Thymus (tissue), 11 donors: ENCODE measurements around the gene ERBB4. TPM values are rescaled to one million over a fixed set of nuclear protein-coding genes. Genes with fewer than 3 reads are reported as not detected.

Source experiments
- DNase-seq, 9 donors: peaks; one replicate each; pipeline ENCODE4 v3.0.0-alpha.2; 2013; ENCODE audit warnings: low spot score in 9 of 9, low read depth in 6 of 9, missing footprints in 1 of 9
- H3K27ac ChIP-seq, 2 donors: one replicate each; pipeline ENCODE4 v1.5.1; 2013; ENCODE audit warnings: control low read depth in 1 of 2, low read depth in 1 of 2, low read length in 1 of 2, mild to moderate bottlenecking in 1 of 2, moderate library complexity in 1 of 2
- H3K27me3 ChIP-seq, 2 donors: one replicate each; pipeline ENCODE4 v1.5.1; 2013; ENCODE audit warnings: low read length in 1 of 2; ENCODE audit not compliant: control insufficient read depth in 2 of 2, insufficient read depth in 1 of 2
- H3K36me3 ChIP-seq, 2 donors: one replicate each; pipeline ENCODE4 v1.5.1; 2013; ENCODE audit warnings: low read length in 1 of 2, mild to moderate bottlenecking in 1 of 2, moderate library complexity in 1 of 2; ENCODE audit not compliant: control insufficient read depth in 2 of 2, insufficient read depth in 2 of 2
- H3K4me1 ChIP-seq, 2 donors: one replicate each; pipeline ENCODE4 v1.5.1; 2013; ENCODE audit warnings: low read length in 2 of 2; ENCODE audit not compliant: control insufficient read depth in 2 of 2, insufficient read depth in 2 of 2
- H3K4me3 ChIP-seq, 2 donors: one replicate each; pipeline ENCODE4 v1.5.1; 2013; ENCODE audit warnings: low read length in 2 of 2, control low read depth in 1 of 2, mild to moderate bottlenecking in 1 of 2
- H3K9me3 ChIP-seq, 2 donors: one replicate each; pipeline ENCODE4 v1.5.1; 2013; ENCODE audit warnings: low read length in 1 of 2, mild to moderate bottlenecking in 1 of 2; ENCODE audit not compliant: control insufficient read depth in 2 of 2, insufficient read depth in 1 of 2
- WGBS: extraction: QIAGEN DNeasy Blood & Tissue Kit; methylation state at CpG from one replicate; pipeline ENCODE4 v1.1.7; 2013; 5-methylcytosine and 5-hydroxymethylcytosine counted together
- polyA plus RNA-seq: library from polyadenylated mRNA; stranded (reverse); fragments of 200-250 nt; gene quantifications from one replicate; pipeline ENCODE4 v1.2.3, GENCODE V29; 2013
- total RNA-seq: library from RNA; stranded (reverse); fragments of 120-200 nt; gene quantifications from one replicate; pipeline ENCODE4 v1.2.4, GENCODE V29; 2013
- donor health status: healthy.

Gene ERBB4
- total and polyA plus RNA-seq, 2 donors: 0.16 to 0.19 TPM

GRCh38 chr2:212154477-212154878, 384.1 kb downstream of the ERBB4 start:
- no peaks in the 10 kb centered on the region for H3K4me1 ChIP-seq
- no peaks in the 10 kb centered on the region for H3K27me3 ChIP-seq
- H3K9me3 ChIP-seq: no peaks in the 10 kb centered on the region
- H3K36me3 ChIP-seq: no peaks in the 10 kb centered on the region
- no peak overlapping the region for H3K4me3 ChIP-seq
- 90% methylated on average over 2 of the region's 2 CpGs for WGBS
- H3K27ac ChIP-seq: no peak overlapping the region
- DNase-seq: no peak

- H3K9me3 ChIP-seq: no peaks in the 10 kb centered on the region
- no peaks in the 10 kb centered on the region for H3K27me3 ChIP-seq
- H3K4me1 ChIP-seq: no peaks in the 10 kb centered on the region
- H3K36me3 ChIP-seq: no peaks in the 10 kb centered on the region
- no peak overlapping the region for H3K27ac ChIP-seq
- WGBS: 93% methylated on average over 2 of the region's 2 CpGs
- H3K4me3 ChIP-seq: no peak overlapping the region
- no peak for DNase-seq
Measured at GRCh38 chr2:212153923-212154322, 384.7 kb downstream of the ERBB4 start.

DNA sequence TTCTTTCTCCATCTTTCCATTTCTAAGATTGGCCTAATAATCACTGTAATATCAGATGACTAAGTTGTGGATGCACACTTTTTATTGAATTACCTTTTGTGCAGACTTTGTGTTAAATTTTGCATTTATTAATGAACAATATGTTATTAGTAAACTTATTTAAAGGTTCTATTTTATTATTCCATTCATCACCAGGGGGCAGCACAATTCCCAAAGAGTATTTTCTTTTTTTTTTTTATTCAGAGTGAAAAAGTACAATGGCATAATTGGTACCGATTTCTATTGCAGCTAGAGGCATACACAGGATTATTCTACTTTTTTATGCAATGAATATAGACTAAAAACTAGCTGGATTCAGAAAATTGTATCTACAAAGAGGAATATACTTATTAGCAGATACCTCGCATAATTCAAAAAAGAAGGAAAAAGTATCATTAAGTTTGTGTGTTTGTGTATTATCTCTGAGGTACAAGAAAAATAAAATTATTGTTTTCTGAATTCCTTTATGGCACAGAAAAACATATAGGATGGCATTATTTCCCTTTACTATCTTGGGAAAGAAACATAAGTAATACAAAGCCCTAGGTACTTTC, 390.6 kb downstream of the ERBB4 start:
- 64% methylated on average over 2 of the region's 2 CpGs for WGBS
- DNase-seq: no peak
- Histone ChIP-seq H3K4me3 (no peak overlapping the region), H3K9me3 (no peaks in the 10 kb centered on the region), H3K27ac (no peak overlapping the region), H3K4me1 (no peaks in the 10 kb centered on the region), H3K36me3 (no peaks in the 10 kb centered on the region), H3K27me3 (no peaks in the 10 kb centered on the region)

DNA sequence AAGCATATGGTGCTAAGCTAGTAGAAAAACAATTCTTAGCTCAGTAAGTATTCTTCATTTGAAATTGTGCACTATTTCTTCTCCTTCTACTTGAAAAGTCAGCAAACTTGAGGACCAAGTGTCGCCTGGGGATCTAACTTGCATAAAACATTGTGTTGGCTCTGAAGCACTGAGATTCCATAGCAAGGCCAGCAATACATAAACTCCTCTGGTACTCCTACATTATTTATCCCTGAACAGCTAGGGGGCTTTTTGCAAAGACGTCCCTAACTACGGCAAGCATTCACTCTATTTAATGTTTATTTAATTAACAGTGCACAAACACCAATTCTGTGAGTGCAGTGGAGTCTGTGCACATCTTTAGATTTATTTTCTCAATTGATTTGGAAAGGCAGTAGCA, 392.2 kb downstream of the ERBB4 start:
- H3K9me3 ChIP-seq: no peaks in the 10 kb centered on the region
- DNase-seq: no peak
- no peaks in the 10 kb centered on the region for H3K4me1 ChIP-seq
- 98% methylated on average over 3 of the region's 3 CpGs for WGBS
- H3K27me3 ChIP-seq: no peaks in the 10 kb centered on the region
- no peak overlapping the region for H3K27ac ChIP-seq
- H3K4me3 ChIP-seq: no peak overlapping the region
- no peaks in the 10 kb centered on the region for H3K36me3 ChIP-seq

GRCh38 chr2:212145121-212145520, 393.5 kb downstream of the ERBB4 start:
- H3K4me3 ChIP-seq: no peak overlapping the region
- H3K27ac ChIP-seq: no peak overlapping the region
- no peaks in the 10 kb centered on the region for H3K9me3 ChIP-seq
- H3K36me3 ChIP-seq: no peaks in the 10 kb centered on the region
- H3K27me3 ChIP-seq: no peaks in the 10 kb centered on the region
- no peaks in the 10 kb centered on the region for H3K4me1 ChIP-seq
- 97% methylated on average over 1 of the region's 1 CpG for WGBS
- no peak for DNase-seq

GRCh38 chr2:212142631-212143030, 396.0 kb downstream of the ERBB4 start:
- Histone ChIP-seq H3K27ac (no peak overlapping the region), H3K4me1 (no peaks in the 10 kb centered on the region), H3K4me3 (no peak overlapping the region), H3K9me3 (no peaks in the 10 kb centered on the region), H3K36me3 (no peaks in the 10 kb centered on the region), H3K27me3 (no peaks in the 10 kb centered on the region)
- 87% methylated on average over 2 of the region's 2 CpGs for WGBS
- no peak for DNase-seq

GRCh38 chr2:212141499-212141898, 397.1 kb downstream of the ERBB4 start:
- no peaks in the 10 kb centered on the region for H3K4me1 ChIP-seq
- H3K27ac ChIP-seq: no peak overlapping the region
- H3K27me3 ChIP-seq: no peaks in the 10 kb centered on the region
- no peaks in the 10 kb centered on the region for H3K9me3 ChIP-seq
- no peaks in the 10 kb centered on the region for H3K36me3 ChIP-seq
- H3K4me3 ChIP-seq: no peak overlapping the region
- no peak for DNase-seq
- 88% methylated on average over 1 of the region's 1 CpG for WGBS

GRCh38 chr2:212136216-212136795, 402.3 kb downstream of the ERBB4 start:
- Histone ChIP-seq H3K4me3 (no peak overlapping the region), H3K27me3 (no peaks in the 10 kb centered on the region), H3K4me1 (no peaks in the 10 kb centered on the region), H3K27ac (no peak overlapping the region), H3K36me3 (no peaks in the 10 kb centered on the region), H3K9me3 (no peaks in the 10 kb centered on the region)
- WGBS: 76% methylated on average over 2 of the region's 2 CpGs
- no peak for DNase-seq

DNA sequence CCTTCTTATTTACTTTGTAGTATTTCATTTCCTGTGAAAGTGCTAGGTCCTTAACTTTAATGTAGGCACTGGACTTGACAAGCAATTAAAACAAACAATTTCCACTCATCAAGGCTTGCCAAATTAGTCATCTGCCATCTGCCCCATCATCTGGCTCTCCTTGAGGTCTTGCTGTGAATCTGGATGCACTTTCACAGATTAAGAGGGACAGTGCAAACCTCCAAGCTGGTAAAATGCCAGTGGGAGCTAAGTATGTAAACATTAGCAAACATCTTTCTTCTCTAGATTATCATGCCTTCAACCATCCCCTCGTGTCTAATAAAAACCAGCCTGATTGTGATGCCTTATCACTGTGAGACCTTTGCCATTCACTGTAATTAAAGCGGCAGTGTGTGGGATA, 402.9 kb downstream of the ERBB4 start:
- Histone ChIP-seq H3K27me3 (no peaks in the 10 kb centered on the region), H3K36me3 (no peaks in the 10 kb centered on the region), H3K4me1 (no peaks in the 10 kb centered on the region), H3K9me3 (no peaks in the 10 kb centered on the region), H3K4me3 (no peak overlapping the region), H3K27ac (no peak overlapping the region)
- 72% methylated on average over 2 of the region's 2 CpGs for WGBS
- DNase-seq: no peak
